ENCODE results near the gene CIB4.

CIB4 gene

DNA sequence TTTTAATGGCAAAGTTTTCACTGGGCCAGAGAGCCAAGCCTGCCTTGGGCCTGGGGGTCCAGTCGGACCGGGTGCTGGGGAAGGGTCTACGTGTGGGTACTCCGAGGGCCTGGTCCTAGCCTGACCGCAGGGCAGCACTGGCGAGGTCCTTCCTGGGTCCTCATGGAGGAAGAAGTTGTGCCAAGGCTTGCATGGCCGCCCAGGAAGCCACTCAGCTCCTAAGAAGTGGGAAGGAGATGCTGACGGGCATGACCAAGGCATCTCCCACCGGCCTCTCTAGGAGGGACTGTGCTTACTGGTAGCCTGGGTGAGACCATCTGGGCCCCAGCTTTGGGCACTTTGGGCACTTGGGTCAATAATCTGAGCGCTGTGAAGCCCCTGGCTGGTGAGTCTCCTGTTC, 22.6 kb downstream of the CIB4 start:
- H3K4me3 ChIP-seq (ENCODE audit: low read depth, low read length) = no peak overlapping the region
- TF ChIP-seq, protein P1, sequence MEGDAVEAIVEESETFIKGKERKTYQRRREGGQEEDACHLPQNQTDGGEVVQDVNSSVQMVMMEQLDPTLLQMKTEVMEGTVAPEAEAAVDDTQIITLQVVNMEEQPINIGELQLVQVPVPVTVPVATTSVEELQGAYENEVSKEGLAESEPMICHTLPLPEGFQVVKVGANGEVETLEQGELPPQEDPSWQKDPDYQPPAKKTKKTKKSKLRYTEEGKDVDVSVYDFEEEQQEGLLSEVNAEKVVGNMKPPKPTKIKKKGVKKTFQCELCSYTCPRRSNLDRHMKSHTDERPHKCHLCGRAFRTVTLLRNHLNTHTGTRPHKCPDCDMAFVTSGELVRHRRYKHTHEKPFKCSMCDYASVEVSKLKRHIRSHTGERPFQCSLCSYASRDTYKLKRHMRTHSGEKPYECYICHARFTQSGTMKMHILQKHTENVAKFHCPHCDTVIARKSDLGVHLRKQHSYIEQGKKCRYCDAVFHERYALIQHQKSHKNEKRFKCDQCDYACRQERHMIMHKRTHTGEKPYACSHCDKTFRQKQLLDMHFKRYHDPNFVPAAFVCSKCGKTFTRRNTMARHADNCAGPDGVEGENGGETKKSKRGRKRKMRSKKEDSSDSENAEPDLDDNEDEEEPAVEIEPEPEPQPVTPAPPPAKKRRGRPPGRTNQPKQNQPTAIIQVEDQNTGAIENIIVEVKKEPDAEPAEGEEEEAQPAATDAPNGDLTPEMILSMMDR (IDR thresholded peaks at IDR 0.05; ENCODE audit: control insufficient read depth, extremely low read depth, insufficient read depth) = no peak

DNA sequence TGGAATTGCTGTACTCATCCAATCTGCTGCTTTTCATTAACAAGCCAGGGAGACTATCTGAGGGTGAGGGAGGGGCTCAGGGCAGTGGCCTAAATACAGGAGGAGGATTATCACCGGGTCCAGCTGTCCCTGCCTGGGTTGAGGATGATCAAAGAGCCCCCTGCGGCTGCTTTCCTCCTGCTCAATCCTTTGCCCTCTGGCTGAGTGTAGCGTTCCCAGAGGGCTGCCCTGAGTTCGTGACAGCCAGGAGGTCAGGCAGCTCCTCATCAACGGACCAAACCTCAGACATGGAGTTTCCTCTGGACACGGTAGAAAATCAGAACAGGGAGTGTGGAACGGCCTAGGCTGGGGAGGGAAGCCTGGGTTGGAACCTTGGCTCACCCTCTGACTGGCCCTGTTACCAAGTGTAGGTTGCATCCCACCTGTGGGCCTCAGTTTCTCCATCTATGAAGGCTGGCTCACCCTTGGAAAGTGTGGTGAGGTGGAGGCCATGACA, 23.5 kb downstream of the CIB4 start:
- TF ChIP-seq, protein P1 (IDR thresholded peaks at IDR 0.05; ENCODE audit: control insufficient read depth, extremely low read depth, insufficient read depth) = no peak
- DNase-seq (ENCODE audit: low read depth) = no peak
- H3K4me3 ChIP-seq (ENCODE audit: low read depth, low read length) = no peak overlapping the region

More for the DNA sequence above, 22.6 kb downstream of the CIB4 start:
- DNase-seq (ENCODE audit: low read depth) = no peak

DNA sequence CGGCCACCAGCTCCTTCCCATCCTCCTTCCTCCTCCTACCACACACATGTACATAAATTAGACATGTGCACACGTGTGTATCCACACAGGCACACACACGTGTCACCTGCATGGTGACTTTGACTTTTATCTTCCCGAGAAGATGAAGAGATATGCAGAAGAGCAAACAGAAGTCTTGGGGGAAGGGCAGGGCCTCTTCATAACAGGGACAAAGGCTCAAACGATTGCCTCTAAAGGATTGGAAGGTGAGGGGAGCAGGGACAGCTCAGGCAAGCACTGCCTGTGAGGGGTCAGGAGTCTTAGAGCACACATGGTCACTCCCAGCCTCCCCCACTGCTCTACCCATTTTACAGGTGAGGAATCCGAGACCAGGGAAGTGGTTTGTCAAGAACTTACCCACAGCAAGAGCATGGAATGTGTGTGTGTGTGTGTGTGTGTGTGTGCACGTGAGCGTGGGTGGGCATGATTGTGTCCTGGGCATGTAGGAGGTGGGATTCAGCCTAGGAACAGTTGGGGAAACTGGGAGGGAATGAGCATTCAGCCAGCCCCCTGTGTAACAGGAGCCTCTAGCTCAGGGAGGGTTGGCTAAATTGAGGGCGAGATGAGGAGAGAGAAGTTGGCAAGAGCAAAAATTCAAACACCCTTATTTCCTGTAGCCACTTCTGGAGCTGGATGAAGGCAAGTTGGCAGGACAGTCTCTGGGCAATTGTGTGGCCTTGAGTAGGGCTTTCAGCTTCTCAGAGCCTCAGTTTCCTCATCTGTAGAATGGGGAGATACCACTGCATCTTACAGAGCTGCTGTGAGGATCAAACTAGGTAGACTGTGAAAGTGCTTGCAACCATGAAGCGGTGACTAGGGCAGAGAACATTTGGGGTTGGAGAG, 24.2 kb downstream of the CIB4 start:
- H3K4me3 ChIP-seq (ENCODE audit: low read depth, low read length) = no peak overlapping the region
- TF ChIP-seq, protein P1 (IDR thresholded peaks at IDR 0.05; ENCODE audit: control insufficient read depth, extremely low read depth, insufficient read depth) = no peak
- DNase-seq (ENCODE audit: low read depth) = no peak

DNA sequence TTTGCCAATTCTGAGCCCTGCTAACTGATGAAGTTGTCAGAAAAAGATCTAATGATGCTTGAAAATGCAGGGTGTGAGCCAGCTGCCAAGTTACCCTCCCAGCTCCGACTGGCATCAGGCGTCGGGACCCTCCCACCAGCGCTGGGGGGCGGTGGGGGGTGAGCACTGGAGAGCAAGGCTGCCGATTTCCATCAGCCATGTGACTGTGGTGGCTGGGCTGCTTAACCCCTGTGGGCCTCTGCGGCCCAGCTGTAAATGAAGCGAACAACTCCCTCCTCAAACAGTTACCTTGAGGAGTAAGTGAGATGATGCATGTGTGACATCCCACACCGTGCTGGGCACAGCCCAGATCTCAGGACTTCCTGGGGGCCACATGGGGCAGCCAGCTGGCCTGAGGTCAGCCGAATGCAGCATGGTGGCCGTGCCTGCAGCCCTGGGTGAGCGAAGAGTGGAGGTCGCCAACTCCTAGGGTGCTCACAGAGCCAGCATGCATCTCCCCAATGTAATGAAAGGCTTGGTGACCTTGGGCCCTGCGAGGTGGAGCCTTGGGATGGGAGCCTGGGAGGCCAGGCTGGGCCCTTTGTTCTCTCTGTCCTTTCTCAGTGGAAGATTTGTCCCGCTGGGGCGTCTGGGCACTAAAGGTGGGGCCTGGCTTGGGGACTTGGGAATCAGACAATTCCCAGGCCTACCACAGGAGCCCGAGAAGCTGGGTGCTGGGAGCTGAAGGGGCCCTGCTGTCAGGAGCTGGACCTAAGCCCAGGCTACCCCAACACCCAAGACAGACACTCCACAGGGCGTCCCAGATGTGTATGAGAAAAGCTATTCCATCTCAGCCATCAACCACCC, 25.1 kb downstream of the CIB4 start:
- DNase-seq (ENCODE audit: low read depth) = no peak
- no peak overlapping the region for H3K4me3 ChIP-seq (ENCODE audit: low read depth, low read length)
- TF ChIP-seq, protein P1 (IDR thresholded peaks at IDR 0.05; ENCODE audit: control insufficient read depth, extremely low read depth, insufficient read depth) = no peak

DNA sequence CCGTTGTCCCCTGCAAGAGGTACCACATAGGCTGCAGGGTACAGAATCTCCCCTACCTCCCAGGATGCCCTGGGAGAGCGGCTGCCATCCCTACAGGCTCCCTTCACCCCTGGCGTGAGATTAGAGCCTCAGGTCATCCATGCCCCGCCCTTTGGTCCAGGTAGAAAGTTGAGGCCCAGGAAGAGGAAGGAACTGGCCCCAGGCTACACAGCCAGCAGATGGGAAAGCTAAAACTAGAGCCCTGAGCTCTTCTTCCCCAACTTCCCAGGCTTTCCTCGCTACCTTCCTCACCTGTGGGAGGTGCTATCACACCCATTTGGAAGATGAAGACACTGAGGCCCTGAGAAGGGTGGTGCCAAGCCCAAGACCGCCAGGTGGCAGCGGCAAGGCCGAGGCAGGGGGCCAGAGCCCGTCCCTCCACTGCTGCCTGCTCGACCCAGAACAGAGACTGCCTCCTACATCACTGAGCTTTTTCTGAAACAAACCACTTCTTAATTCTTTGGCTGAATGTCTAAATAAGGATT, 25.8 kb downstream of the CIB4 start:
- TF ChIP-seq, protein P1 (IDR thresholded peaks at IDR 0.05; ENCODE audit: control insufficient read depth, extremely low read depth, insufficient read depth) = peak; percentile 19; the same call in 1 of the 2 replicates
- DNase-seq (ENCODE audit: low read depth) = no peak
- no peak overlapping the region for H3K4me3 ChIP-seq (ENCODE audit: low read depth, low read length)

DNA sequence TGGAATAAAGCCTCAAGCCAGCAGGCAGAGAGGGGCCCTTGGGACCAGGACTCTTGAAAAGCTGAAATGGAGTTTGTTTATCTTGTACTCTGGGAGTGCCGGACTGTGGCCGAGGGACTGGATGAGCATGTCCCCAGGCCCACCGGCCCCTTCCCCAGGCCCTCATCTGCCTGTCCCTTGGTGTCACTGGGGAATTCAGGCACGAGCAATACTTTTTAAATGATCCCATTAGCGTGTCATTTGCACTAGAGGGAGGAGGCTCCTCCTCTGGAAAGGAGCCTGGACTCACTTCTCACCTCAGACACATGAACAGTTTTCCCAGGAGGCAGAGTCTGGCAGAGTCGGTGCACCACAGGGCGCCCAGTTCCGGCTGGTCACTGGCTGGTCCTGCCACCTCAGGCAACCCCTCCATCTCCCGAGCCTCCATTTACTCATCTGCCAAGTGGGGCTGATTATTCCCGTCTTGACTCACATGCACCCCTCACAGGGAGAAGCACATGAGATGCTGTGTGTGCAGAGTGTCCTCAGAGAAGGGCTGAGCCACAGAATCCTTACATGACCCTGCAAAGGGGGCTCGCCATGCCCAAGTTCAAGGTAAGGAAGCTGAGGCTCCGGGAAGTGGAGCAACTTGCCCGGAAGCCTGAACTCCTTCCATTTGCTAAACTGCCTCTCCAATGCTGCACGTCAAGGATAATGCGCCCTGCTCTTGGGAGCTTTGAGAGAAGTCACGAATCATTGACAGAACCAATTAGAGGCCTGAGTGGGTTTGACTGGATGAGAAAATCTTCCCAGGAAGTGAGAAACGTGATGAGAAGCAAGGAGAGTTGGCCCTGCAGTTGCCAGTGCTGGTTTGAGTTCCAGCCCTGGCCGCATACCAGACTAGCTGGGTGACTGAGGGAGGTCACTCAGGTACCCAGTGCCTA, 26.7 kb downstream of the CIB4 start:
- H3K4me3 ChIP-seq (ENCODE audit: low read depth, low read length) = no peak overlapping the region
- DNase-seq (ENCODE audit: low read depth) = no peak
- TF ChIP-seq, protein P1 (IDR thresholded peaks at IDR 0.05; ENCODE audit: control insufficient read depth, extremely low read depth, insufficient read depth) = no peak

All from LNCaP clone FGC (cell line).